H1 (cell line): Measurements from ENCODE around the gene KYNU. TPM values are rescaled to one million over a fixed set of nuclear protein-coding genes. Genes with fewer than 3 reads are reported as not detected.
A peak's percentile ranks its signal among the peaks of the same experiment; 100 is the strongest.

Experiments used
- CTBP2 ChIP-seq: IDR thresholded peaks from 2 replicates; pipeline ENCODE4 v1.7.0; 2011; ENCODE audit warnings: borderline replicate concordance, mild to moderate bottlenecking, moderate library complexity, mixed read lengths, low read length; ENCODE audit not compliant: insufficient read depth, insufficient read length
- EGR1 ChIP-seq: IDR thresholded peaks from 2 replicates; pipeline ENCODE4 v1.6.1; 2011; ENCODE audit warnings: low read depth, low read length, borderline replicate concordance
- HDAC6 ChIP-seq: IDR thresholded peaks from one replicate; pipeline ENCODE4 v1.7.1; 2012; ENCODE audit warnings: low read depth, mild to moderate bottlenecking, inconsistent platforms, low read length, moderate library complexity
- JUN ChIP-seq: IDR thresholded peaks from 2 replicates; pipeline ENCODE4 v1.6.1; 2011; ENCODE audit warnings: low read depth, mild to moderate bottlenecking, improper control_type of control experiment, low read length
- NANOG ChIP-seq: IDR thresholded peaks from 2 replicates; pipeline ENCODE4 v1.6.1; 2011; ENCODE audit warnings: low read length, low read depth, mild to moderate bottlenecking, inconsistent platforms; ENCODE audit not compliant: insufficient read depth, poor library complexity, severe bottlenecking
- SAP30 ChIP-seq: fragments of 300-600 bp; sonication (generic); IDR thresholded peaks from 2 replicates; pipeline ENCODE4 v1.7.1; 2012; ENCODE audit warnings: low read length, moderate library complexity, mild to moderate bottlenecking, inconsistent platforms; ENCODE audit not compliant: insufficient read depth, insufficient replicate concordance
- polyA plus RNA-seq, 7 experiments: library from polyadenylated mRNA; depleted of rRNA in 3 of 7; stranded (reverse) in 5 of 7; unstranded in 2 of 7; fragments of >200 nt in 5 of 7; fragments of 200-250 nt in 2 of 7; gene quantifications; 1 replicate in 5 of 7; 2 replicates in 1 of 7; 4 replicates in 1 of 7; pipeline versions ENCODE4 v1.2.1 to v1.2.3, GENCODE V29; 2011 to 2013; ENCODE audit warnings: missing spikeins in 2 of 7, mixed read lengths in 2 of 7
- total RNA-seq: library from RNA; stranded (reverse); fragmentation: NEBNext Ultra II Directional; extraction: Animal tissue kit (Norgen Biotek cat#: 25700); gene quantifications from 2 replicates; pipeline ENCODE4 v1.2.1, GENCODE V29; 2021
- TF ChIP-seq, protein P1 (sequence below): fragments of 300-600 bp; sonication (generic); IDR thresholded peaks from 2 replicates; pipeline ENCODE4 v1.7.1; 2012; ENCODE audit warnings: low read length, moderate library complexity, mild to moderate bottlenecking, inconsistent platforms; ENCODE audit not compliant: insufficient replicate concordance
- TF ChIP-seq, protein P2 (sequence below): IDR thresholded peaks from 2 replicates; pipeline ENCODE4 v1.6.1; 2011; ENCODE audit warnings: low read length, improper control_type of control experiment

The KYNU gene
- total and polyA plus RNA-seq, 2 of the 8 experiments (the other 6 are each of a cell fraction or from before 2014, with no cell fraction given): 0.09 to 0.13 TPM

DNA sequence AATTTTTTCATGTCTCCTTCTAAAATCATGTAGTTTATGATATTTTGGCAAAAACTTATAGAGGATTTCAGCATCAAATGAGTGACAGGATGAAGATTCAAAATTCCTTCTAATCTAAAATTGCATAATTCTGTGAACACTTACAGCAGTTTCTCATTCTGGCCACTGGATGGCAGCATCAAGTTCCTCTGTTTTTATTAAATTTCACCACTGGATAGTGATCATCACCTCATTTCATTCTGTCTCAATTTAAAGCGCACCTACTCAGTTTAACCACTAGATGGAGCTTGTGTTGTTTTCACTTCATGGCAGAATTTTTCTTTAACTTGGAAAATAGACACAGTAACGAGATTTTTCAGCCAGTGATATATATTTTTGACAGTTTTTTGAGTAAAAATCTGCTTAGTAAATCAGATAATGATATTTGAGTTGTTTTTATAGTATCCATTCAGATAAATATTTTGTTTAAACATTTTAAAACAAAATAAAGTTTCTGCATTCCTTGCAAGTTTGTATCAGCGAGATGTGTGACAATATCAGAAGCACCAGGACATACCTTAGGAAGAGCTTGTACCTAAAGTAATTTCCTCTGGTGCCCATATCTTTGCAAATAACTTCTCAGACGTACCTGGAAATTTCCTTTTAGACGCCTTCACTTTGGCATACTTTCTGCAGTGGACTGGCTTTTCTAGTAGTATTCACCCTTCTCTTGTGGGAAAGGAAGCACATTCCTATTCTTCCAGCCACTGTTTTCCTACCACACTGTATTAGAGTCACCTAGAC, 157.0 kb downstream of the KYNU start (continued):
- TF ChIP-seq, protein P1, sequence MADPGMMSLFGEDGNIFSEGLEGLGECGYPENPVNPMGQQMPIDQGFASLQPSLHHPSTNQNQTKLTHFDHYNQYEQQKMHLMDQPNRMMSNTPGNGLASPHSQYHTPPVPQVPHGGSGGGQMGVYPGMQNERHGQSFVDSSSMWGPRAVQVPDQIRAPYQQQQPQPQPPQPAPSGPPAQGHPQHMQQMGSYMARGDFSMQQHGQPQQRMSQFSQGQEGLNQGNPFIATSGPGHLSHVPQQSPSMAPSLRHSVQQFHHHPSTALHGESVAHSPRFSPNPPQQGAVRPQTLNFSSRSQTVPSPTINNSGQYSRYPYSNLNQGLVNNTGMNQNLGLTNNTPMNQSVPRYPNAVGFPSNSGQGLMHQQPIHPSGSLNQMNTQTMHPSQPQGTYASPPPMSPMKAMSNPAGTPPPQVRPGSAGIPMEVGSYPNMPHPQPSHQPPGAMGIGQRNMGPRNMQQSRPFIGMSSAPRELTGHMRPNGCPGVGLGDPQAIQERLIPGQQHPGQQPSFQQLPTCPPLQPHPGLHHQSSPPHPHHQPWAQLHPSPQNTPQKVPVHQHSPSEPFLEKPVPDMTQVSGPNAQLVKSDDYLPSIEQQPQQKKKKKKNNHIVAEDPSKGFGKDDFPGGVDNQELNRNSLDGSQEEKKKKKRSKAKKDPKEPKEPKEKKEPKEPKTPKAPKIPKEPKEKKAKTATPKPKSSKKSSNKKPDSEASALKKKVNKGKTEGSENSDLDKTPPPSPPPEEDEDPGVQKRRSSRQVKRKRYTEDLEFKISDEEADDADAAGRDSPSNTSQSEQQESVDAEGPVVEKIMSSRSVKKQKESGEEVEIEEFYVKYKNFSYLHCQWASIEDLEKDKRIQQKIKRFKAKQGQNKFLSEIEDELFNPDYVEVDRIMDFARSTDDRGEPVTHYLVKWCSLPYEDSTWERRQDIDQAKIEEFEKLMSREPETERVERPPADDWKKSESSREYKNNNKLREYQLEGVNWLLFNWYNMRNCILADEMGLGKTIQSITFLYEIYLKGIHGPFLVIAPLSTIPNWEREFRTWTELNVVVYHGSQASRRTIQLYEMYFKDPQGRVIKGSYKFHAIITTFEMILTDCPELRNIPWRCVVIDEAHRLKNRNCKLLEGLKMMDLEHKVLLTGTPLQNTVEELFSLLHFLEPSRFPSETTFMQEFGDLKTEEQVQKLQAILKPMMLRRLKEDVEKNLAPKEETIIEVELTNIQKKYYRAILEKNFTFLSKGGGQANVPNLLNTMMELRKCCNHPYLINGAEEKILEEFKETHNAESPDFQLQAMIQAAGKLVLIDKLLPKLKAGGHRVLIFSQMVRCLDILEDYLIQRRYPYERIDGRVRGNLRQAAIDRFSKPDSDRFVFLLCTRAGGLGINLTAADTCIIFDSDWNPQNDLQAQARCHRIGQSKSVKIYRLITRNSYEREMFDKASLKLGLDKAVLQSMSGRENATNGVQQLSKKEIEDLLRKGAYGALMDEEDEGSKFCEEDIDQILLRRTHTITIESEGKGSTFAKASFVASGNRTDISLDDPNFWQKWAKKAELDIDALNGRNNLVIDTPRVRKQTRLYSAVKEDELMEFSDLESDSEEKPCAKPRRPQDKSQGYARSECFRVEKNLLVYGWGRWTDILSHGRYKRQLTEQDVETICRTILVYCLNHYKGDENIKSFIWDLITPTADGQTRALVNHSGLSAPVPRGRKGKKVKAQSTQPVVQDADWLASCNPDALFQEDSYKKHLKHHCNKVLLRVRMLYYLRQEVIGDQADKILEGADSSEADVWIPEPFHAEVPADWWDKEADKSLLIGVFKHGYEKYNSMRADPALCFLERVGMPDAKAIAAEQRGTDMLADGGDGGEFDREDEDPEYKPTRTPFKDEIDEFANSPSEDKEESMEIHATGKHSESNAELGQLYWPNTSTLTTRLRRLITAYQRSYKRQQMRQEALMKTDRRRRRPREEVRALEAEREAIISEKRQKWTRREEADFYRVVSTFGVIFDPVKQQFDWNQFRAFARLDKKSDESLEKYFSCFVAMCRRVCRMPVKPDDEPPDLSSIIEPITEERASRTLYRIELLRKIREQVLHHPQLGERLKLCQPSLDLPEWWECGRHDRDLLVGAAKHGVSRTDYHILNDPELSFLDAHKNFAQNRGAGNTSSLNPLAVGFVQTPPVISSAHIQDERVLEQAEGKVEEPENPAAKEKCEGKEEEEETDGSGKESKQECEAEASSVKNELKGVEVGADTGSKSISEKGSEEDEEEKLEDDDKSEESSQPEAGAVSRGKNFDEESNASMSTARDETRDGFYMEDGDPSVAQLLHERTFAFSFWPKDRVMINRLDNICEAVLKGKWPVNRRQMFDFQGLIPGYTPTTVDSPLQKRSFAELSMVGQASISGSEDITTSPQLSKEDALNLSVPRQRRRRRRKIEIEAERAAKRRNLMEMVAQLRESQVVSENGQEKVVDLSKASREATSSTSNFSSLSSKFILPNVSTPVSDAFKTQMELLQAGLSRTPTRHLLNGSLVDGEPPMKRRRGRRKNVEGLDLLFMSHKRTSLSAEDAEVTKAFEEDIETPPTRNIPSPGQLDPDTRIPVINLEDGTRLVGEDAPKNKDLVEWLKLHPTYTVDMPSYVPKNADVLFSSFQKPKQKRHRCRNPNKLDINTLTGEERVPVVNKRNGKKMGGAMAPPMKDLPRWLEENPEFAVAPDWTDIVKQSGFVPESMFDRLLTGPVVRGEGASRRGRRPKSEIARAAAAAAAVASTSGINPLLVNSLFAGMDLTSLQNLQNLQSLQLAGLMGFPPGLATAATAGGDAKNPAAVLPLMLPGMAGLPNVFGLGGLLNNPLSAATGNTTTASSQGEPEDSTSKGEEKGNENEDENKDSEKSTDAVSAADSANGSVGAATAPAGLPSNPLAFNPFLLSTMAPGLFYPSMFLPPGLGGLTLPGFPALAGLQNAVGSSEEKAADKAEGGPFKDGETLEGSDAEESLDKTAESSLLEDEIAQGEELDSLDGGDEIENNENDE: peak; percentile 26
- 0 out of 2 replicates have a peak, but pooled peaks have one; percentile 10 for TF ChIP-seq JUN
- TF ChIP-seq, protein P2, sequence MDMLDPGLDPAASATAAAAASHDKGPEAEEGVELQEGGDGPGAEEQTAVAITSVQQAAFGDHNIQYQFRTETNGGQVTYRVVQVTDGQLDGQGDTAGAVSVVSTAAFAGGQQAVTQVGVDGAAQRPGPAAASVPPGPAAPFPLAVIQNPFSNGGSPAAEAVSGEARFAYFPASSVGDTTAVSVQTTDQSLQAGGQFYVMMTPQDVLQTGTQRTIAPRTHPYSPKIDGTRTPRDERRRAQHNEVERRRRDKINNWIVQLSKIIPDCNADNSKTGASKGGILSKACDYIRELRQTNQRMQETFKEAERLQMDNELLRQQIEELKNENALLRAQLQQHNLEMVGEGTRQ: no peak
- TF ChIP-seq NANOG: no peak
- TF ChIP-seq HDAC6: no peak
- no peak for TF ChIP-seq CTBP2
- no peak for TF ChIP-seq SAP30
- TF ChIP-seq EGR1: no peak
